Measurements from ENCODE around the gene PLA2G12B.
A peak's percentile ranks its signal among the peaks of the same experiment; 100 is the strongest.

PLA2G12B gene

GRCh38 chr10:72976886-72977285, 22.3 kb upstream of the PLA2G12B start:
- Histone ChIP-seq H3K27me3 (replicated peaks; ENCODE audit: control insufficient read depth, insufficient read depth, low read length) (no peaks in the 10 kb centered on the region), H3K9ac (ENCODE audit: low read length) (no peak overlapping the region), H3K4me1 (ENCODE audit: control insufficient read depth, insufficient read depth, low read length) (no peaks in the 10 kb centered on the region), H3K36me3 (ENCODE audit: control insufficient read depth, insufficient read depth, low read length, severe bottlenecking) (no peaks in the 10 kb centered on the region), H3K9me3 (ENCODE audit: control insufficient read depth, low read length) (peaks cover 55% of the 10 kb centered on the region), H3K4me3 (ENCODE audit: low read length) (no peak overlapping the region)
- DNase-seq (ENCODE audit: low read depth), result no peak

GRCh38 chr10:72956001-72956400, 1.4 kb upstream of the PLA2G12B start:
- Histone ChIP-seq H3K9me3 (ENCODE audit: control insufficient read depth, low read length) (no peaks in the 10 kb centered on the region), H3K9ac (ENCODE audit: low read length) (no peak overlapping the region), H3K27me3 (replicated peaks; ENCODE audit: control insufficient read depth, insufficient read depth, low read length) (peaks cover 21% of the 10 kb centered on the region), H3K36me3 (ENCODE audit: control insufficient read depth, insufficient read depth, low read length, severe bottlenecking) (no peaks in the 10 kb centered on the region), H3K4me1 (ENCODE audit: control insufficient read depth, insufficient read depth, low read length) (no peaks in the 10 kb centered on the region), H3K4me3 (ENCODE audit: low read length) (no peak overlapping the region)
- no peak for DNase-seq (ENCODE audit: low read depth)

- Histone ChIP-seq H3K36me3 (ENCODE audit: control insufficient read depth, insufficient read depth, low read length, severe bottlenecking) (no peaks in the 10 kb centered on the region), H3K9me3 (ENCODE audit: control insufficient read depth, low read length) (no peaks in the 10 kb centered on the region), H3K9ac (ENCODE audit: low read length) (no peak overlapping the region), H3K27me3 (replicated peaks; ENCODE audit: control insufficient read depth, insufficient read depth, low read length) (peaks cover 21% of the 10 kb centered on the region), H3K4me3 (ENCODE audit: low read length) (no peak overlapping the region), H3K4me1 (ENCODE audit: control insufficient read depth, insufficient read depth, low read length) (no peaks in the 10 kb centered on the region)
- DNase-seq (ENCODE audit: low read depth), result no peak
These were observed 393 bp downstream of the PLA2G12B start for GRCh38 chr10:72954230-72954595.

- no peaks in the 10 kb centered on the region for H3K9me3 ChIP-seq (ENCODE audit: control insufficient read depth, low read length)
- H3K27me3 ChIP-seq (replicated peaks; ENCODE audit: control insufficient read depth, insufficient read depth, low read length), result peaks cover 21% of the 10 kb centered on the region
- peak; percentile 19 for DNase-seq (ENCODE audit: low read depth)
- H3K36me3 ChIP-seq (ENCODE audit: control insufficient read depth, insufficient read depth, low read length, severe bottlenecking), result no peaks in the 10 kb centered on the region
- no peak overlapping the region for H3K9ac ChIP-seq (ENCODE audit: low read length)
- H3K4me3 ChIP-seq (ENCODE audit: low read length), result no peak overlapping the region
- no peaks in the 10 kb centered on the region for H3K4me1 ChIP-seq (ENCODE audit: control insufficient read depth, insufficient read depth, low read length)
These were observed 919 bp downstream of the PLA2G12B start for GRCh38 chr10:72953687-72954086.

- Histone ChIP-seq H3K9ac (ENCODE audit: low read length) (no peak overlapping the region), H3K4me3 (ENCODE audit: low read length) (no peak overlapping the region), H3K4me1 (ENCODE audit: control insufficient read depth, insufficient read depth, low read length) (no peaks in the 10 kb centered on the region), H3K27me3 (replicated peaks; ENCODE audit: control insufficient read depth, insufficient read depth, low read length) (peaks cover 21% of the 10 kb centered on the region), H3K36me3 (ENCODE audit: control insufficient read depth, insufficient read depth, low read length, severe bottlenecking) (no peaks in the 10 kb centered on the region), H3K9me3 (ENCODE audit: control insufficient read depth, low read length) (no peaks in the 10 kb centered on the region)
- no peak for DNase-seq (ENCODE audit: low read depth)
These were observed 1.9 kb downstream of the PLA2G12B start for GRCh38 chr10:72952642-72953158.

- DNase-seq (ENCODE audit: low read depth), result no peak
- no peak overlapping the region for H3K4me3 ChIP-seq (ENCODE audit: low read length)
- H3K4me1 ChIP-seq (ENCODE audit: control insufficient read depth, insufficient read depth, low read length), result no peaks in the 10 kb centered on the region
These were observed 2.4 kb downstream of the PLA2G12B start for GRCh38 chr10:72952189-72952588.

GRCh38 chr10:72951760-72952159, 2.8 kb downstream of the PLA2G12B start:
- H3K9ac ChIP-seq (ENCODE audit: low read length), result no peak overlapping the region
- peaks cover 21% of the 10 kb centered on the region for H3K27me3 ChIP-seq (replicated peaks; ENCODE audit: control insufficient read depth, insufficient read depth, low read length)
- H3K4me1 ChIP-seq (ENCODE audit: control insufficient read depth, insufficient read depth, low read length), result no peaks in the 10 kb centered on the region
- H3K4me3 ChIP-seq (ENCODE audit: low read length), result no peak overlapping the region
- no peaks in the 10 kb centered on the region for H3K36me3 ChIP-seq (ENCODE audit: control insufficient read depth, insufficient read depth, low read length, severe bottlenecking)
- no peak for DNase-seq (ENCODE audit: low read depth)
- no peaks in the 10 kb centered on the region for H3K9me3 ChIP-seq (ENCODE audit: control insufficient read depth, low read length)

More at GRCh38 chr10:72952189-72952588, 2.4 kb downstream of the PLA2G12B start:
- no peak overlapping the region for H3K9ac ChIP-seq (ENCODE audit: low read length)
- H3K27me3 ChIP-seq (replicated peaks; ENCODE audit: control insufficient read depth, insufficient read depth, low read length), result peaks cover 21% of the 10 kb centered on the region
- H3K9me3 ChIP-seq (ENCODE audit: control insufficient read depth, low read length), result no peaks in the 10 kb centered on the region
- no peaks in the 10 kb centered on the region for H3K36me3 ChIP-seq (ENCODE audit: control insufficient read depth, insufficient read depth, low read length, severe bottlenecking)

GRCh38 chr10:72948762-72949161, 5.8 kb downstream of the PLA2G12B start:
- Histone ChIP-seq H3K36me3 (ENCODE audit: control insufficient read depth, insufficient read depth, low read length, severe bottlenecking) (no peaks in the 10 kb centered on the region), H3K4me3 (ENCODE audit: low read length) (no peak overlapping the region)
- DNase-seq (ENCODE audit: low read depth), result no peak

GRCh38 chr10:72946963-72947362, 7.6 kb downstream of the PLA2G12B start:
- no peak overlapping the region for H3K9ac ChIP-seq (ENCODE audit: low read length)
- no peaks in the 10 kb centered on the region for H3K4me1 ChIP-seq (ENCODE audit: control insufficient read depth, insufficient read depth, low read length)
- no peak overlapping the region for H3K4me3 ChIP-seq (ENCODE audit: low read length)
- H3K36me3 ChIP-seq (ENCODE audit: control insufficient read depth, insufficient read depth, low read length, severe bottlenecking), result no peaks in the 10 kb centered on the region
- no peaks in the 10 kb centered on the region for H3K9me3 ChIP-seq (ENCODE audit: control insufficient read depth, low read length)
- DNase-seq (ENCODE audit: low read depth), result no peak
- no peaks in the 10 kb centered on the region for H3K27me3 ChIP-seq (replicated peaks; ENCODE audit: control insufficient read depth, insufficient read depth, low read length)

More at GRCh38 chr10:72948762-72949161, 5.8 kb downstream of the PLA2G12B start:
- no peaks in the 10 kb centered on the region for H3K9me3 ChIP-seq (ENCODE audit: control insufficient read depth, low read length)
- peaks cover 15% of the 10 kb centered on the region for H3K27me3 ChIP-seq (replicated peaks; ENCODE audit: control insufficient read depth, insufficient read depth, low read length)
- H3K4me1 ChIP-seq (ENCODE audit: control insufficient read depth, insufficient read depth, low read length), result no peaks in the 10 kb centered on the region
- no peak overlapping the region for H3K9ac ChIP-seq (ENCODE audit: low read length)

GRCh38 chr10:72943498-72944234, 10.9 kb downstream of the PLA2G12B start:
- no peak for DNase-seq (ENCODE audit: low read depth)
- H3K36me3 ChIP-seq (ENCODE audit: control insufficient read depth, insufficient read depth, low read length, severe bottlenecking), result no peaks in the 10 kb centered on the region
- H3K9me3 ChIP-seq (ENCODE audit: control insufficient read depth, low read length), result no peaks in the 10 kb centered on the region
- H3K27me3 ChIP-seq (replicated peaks; ENCODE audit: control insufficient read depth, insufficient read depth, low read length), result no peaks in the 10 kb centered on the region
- H3K4me3 ChIP-seq (ENCODE audit: low read length), result no peak overlapping the region
- H3K9ac ChIP-seq (ENCODE audit: low read length), result no peak overlapping the region
- no peaks in the 10 kb centered on the region for H3K4me1 ChIP-seq (ENCODE audit: control insufficient read depth, insufficient read depth, low read length)

GRCh38 chr10:72935361-72935760, 19.2 kb downstream of the PLA2G12B start:
- Histone ChIP-seq H3K9ac (ENCODE audit: low read length) (no peak overlapping the region), H3K27me3 (replicated peaks; ENCODE audit: control insufficient read depth, insufficient read depth, low read length) (no peaks in the 10 kb centered on the region), H3K9me3 (ENCODE audit: control insufficient read depth, low read length) (no peaks in the 10 kb centered on the region), H3K4me1 (ENCODE audit: control insufficient read depth, insufficient read depth, low read length) (peaks cover under 1% of the 10 kb centered on the region), H3K4me3 (ENCODE audit: low read length) (no peak overlapping the region), H3K36me3 (ENCODE audit: control insufficient read depth, insufficient read depth, low read length, severe bottlenecking) (no peaks in the 10 kb centered on the region)
- no peak for DNase-seq (ENCODE audit: low read depth)
